SU-DHL-6 (cell line): ENCODE data around the gene NSG1.

Experiments
- EZH2phosphoT487 ChIP-seq: fragments of 200-600 bp; sonication (generic), shearing (Covaris generic); conservative IDR thresholded peaks from 2 replicates; pipeline ENCODE4 v1.6.1; 2018; ENCODE audit warnings: mild to moderate bottlenecking, antibody characterized with exemption, low read length, moderate library complexity, mixed read lengths
- TF ChIP-seq, protein P1 (sequence below): fragments of 200-600 bp; sonication (generic); IDR thresholded peaks from one replicate; pipeline ENCODE4 v1.5.1; 2017; ENCODE audit warnings: antibody characterized with exemption, mild to moderate bottlenecking, low read length, moderate library complexity; ENCODE audit not compliant: insufficient read depth, poor library complexity, severe bottlenecking

DNA sequence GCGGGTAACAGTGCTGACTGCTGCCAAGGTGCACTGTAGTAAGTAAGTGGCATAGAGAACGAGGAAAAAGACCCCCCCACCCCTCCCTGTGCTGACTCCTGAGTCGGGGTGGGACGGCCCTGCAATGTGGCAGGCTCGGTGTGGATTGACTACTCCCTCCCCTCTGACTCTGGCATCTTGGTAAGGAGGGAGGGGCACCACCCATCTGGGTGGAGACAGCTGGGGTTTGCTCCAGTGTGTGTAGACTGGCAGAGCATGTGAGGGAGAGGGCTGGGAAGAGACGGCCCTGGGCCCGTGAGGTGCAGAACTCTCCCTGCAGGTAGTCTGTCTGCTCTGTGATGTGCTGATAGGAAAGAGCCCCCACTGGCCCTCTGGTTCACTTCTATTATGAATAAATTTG lies 31.0 kb downstream of the NSG1 start:
- TF ChIP-seq, protein P1, sequence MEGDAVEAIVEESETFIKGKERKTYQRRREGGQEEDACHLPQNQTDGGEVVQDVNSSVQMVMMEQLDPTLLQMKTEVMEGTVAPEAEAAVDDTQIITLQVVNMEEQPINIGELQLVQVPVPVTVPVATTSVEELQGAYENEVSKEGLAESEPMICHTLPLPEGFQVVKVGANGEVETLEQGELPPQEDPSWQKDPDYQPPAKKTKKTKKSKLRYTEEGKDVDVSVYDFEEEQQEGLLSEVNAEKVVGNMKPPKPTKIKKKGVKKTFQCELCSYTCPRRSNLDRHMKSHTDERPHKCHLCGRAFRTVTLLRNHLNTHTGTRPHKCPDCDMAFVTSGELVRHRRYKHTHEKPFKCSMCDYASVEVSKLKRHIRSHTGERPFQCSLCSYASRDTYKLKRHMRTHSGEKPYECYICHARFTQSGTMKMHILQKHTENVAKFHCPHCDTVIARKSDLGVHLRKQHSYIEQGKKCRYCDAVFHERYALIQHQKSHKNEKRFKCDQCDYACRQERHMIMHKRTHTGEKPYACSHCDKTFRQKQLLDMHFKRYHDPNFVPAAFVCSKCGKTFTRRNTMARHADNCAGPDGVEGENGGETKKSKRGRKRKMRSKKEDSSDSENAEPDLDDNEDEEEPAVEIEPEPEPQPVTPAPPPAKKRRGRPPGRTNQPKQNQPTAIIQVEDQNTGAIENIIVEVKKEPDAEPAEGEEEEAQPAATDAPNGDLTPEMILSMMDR: no peak
- TF ChIP-seq EZH2phosphoT487: no peak
